Brain pericyte (primary cell): ENCODE data around the gene GRAP.
"Not testable (repeated sequence)": the region's sequence is repeated elsewhere in the genome, so short reads cannot be mapped to it uniquely, and the experiment has no call there.

ENCODE experiments used
- DNase-seq: peaks from one replicate; pipeline ENCODE4 v3.0.0-alpha.2; 2012; ENCODE audit warnings: low read depth, low spot score

Gene GRAP

DNA sequence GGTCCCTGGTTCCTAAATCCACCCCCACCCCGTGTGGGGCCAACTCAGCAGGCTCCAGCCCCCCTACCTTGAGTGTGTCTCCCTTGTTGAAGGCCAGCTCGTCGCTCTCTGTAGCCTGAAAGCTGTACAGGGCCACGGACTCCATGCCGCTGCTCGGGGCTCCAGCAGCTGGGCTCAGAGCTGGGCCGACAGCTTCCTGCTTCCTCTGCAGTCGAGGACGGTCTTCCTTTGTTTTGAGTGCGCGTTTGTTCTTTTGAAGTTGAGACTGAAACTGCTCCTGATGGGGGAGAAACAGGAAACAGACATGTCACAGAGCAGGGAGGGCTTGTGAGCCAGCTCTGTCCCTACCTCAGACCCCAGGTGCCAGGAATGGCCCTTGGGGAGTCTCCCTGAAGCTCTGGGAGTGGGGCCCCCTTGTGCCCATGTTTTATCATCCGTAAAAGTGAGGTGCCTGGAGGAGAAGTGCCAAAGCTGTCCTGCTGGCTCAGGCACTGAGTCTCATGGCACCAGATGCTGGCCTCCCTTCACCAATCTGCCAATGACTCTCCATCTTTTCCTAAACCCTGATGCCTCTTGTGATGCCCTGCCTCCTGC, at the start of gene GRAP:
Gene GRAP, minus strand, starts transcription at position 176 of the 594 bp plus-strand sequence. Its CDS starts 31 bp downstream, at position 145.
- not testable (repeated sequence) for DNase-seq

DNA sequence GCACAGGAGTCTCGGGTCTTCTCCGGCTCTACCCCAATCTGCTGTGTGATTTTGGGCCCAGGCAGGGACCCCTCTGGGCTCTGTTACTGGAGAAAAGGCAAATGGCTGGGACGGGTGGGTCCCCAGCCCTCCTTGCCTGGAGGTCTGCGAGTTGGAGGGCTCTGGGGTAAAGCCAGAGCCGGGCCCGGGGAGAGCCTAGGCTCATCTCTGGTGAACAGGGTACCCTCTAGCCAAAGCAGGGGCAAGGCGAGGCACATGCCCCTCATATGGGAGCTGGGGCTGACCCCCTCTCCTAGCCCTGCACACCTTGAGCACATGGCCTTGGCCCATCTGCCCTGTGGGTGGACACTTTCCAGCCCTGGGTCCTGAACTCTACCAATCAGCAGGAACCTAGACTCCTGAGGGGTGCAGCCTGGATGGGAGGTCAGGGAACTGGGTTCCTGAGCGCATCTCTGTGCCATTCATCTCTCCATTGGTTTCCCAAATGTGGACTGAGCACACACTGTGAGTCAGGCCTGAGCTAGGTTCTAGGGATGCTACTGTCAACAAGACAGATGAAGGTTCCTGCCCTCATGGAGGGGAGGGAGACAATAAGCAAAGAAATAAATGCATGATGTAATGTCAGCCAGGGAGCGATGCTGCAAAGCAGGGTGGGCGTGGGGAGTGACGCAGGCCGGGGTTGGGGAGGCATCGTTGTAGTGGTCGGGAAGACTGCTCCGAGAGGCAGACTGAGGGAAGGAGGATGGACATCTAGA, 47.1 kb upstream of the GRAP start:
- not testable (repeated sequence) for DNase-seq

- DNase-seq, result peak; percentile 48
Measured at GRCh38 chr17:19092737-19093683, 46.3 kb upstream of the GRAP start.

GRCh38 chr17:19090058-19090772, 43.5 kb upstream of the GRAP start:
- DNase-seq, result not testable (repeated sequence)

DNA sequence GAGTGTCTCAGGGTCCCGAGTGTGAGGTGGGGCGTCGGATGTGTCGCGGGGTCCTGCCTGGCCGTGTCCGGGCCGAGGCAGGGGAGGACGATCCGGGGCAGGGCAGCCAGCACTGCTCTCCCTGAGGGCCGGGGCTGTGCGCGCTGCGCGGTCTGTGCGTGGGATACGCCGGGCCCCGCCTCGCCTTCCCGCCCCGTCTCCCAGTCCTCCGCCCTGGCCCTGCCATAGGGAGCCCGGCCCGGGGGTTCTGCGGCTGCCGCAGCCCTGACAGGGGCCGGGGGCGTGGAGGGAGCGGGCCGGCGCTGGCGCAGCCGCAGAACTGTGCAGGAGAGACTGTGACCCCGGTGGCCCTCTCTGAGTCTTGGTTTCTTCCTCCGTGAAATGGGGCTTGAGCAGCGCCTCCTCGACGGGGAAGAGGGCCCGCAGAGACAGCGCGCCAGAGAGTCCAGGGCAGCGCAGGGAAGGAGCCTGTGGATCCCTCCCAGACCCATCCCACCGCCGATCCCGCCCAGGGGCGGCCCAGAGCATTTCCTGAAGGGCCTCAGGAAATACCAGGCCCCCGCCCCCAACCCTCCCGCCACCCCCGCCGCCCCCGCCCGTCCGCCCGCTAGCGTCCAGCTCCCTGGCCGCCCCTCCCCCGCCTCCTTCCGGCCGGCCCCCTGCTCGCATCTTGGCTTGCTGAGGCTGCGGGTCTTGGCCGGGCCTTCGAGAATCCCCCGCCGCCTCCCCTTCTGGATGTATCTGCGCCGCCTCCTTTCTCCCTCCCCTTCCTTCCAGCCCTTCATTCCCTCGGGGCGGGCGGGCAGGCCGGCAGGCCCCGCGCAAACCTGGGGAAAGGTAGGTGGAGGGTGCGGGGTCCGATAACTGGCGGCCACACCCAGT, 42.3 kb upstream of the GRAP start:
- DNase-seq, result not testable (repeated sequence)

DNA sequence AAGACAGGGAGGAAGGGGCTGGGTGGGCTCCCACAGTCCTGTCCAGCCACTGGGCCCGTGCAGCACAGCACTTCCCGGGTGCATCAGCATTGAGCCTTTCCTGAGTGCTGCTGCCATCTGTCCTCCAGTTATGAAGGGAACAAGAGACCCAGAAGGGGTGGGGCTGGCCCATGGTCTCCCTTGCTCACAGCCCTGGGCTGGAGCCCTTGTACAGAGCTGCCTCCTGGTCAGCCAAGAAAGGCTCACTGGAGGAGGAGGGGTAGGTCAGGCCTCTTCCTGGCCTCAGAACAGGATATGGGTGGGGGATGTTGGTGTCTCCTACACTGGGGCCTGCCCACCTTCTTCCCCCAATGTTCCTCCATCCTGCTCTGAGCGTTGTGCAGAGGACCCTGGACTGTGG, 30.6 kb upstream of the GRAP start:
- DNase-seq, result not testable (repeated sequence)

DNA sequence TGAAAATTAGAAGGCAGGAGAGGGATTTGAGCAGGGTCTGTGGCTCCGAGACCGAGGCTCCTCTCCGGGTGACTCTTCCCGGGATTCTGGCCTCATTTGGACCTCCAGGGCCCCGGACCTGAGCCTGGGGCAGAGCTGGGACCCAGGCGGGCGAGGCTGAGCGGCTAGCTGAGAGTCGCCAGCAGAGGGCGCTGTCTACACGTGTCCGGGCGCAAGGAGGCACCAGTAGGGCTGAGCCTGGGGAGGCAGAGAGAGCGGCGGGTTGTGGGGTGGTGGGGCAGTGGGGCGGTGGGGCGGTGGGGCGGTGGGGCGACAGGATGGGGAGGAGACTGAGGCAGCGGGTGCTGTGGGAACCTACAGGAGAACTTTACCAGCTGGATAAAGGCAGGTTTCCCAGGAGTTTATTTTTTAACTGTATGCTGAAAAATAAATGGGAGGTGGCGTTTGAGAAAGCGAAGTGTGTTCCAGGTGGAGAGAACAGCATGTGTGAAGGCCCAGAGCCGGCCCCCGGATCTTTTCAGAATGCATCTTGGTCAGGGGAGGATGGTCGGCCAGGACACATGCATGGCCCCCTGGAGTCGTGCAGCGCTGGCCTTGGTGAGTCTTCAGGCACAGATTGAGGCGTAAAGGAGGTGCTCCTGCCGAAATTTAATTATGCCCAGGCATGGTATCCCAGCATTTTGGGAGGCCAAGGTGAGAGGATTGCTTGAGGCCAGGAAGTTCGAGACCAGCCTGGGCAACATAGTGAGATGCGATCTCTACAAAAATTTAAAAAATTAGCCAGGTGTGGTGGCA, 29.8 kb upstream of the GRAP start:
- DNase-seq, result not testable (repeated sequence)

DNA sequence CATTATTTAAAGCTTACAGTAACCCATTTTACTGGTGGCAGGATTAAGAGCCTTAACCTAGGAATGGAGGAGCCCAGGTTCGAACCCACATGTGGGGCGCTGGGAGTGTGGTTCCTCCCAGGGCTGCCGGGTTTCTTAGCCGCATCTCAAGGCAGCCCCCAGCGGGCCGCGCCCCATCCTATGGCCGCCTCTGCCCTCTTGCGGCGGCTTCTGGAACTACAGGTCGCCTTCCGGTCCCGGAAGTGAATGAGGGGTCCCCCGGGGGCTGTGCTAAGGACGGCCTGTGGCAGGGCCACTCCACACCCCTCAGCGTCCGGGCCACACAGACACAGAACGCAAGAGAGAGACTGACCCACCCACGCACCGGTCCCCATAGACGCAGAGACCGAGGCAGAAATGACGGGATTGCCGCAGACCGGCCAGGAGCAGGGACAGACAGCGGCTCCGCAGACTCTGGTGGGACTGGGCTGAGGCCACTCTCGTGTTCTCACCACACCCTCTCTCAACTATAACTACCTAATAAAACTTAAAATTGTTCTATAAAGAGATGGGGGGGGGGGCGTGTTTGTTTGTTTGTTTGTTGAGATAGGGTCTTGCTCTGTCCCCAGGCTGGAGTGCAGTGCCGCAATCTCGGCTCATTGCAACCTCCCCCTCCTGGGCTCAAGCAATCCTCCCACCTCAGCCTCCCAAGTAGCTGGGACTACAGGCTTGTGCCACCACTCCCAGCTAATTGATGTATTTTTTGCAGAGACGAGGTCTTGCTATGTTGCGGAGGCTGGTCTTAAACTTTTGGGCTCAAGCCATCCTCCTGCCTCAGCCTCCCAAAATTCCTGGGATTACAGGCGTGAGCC, 23.8 kb upstream of the GRAP start:
- not testable (repeated sequence) for DNase-seq

DNA sequence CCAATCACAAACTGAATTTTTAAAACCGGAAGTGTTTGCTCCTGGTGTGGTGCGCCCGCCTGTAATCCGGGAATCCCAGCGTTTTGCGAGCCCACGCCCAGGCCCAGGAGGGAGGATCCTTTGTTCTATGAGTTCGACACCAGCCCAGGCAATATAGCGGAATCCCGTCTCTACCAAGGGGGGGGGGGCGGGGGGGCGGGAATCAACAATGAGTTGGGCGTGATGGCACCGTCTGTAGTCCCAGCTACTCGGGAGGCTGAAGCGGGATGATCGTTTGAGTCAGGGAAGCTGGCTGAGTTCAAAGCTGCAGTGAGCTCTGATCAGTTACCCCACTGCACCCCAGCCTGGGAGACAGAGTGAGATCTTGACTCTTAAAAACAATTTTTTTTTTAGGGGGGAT, 17.6 kb upstream of the GRAP start:
- DNase-seq, result not testable (repeated sequence)

GRCh38 chr17:19063326-19063956, 16.7 kb upstream of the GRAP start:
- DNase-seq, result not testable (repeated sequence)

DNA sequence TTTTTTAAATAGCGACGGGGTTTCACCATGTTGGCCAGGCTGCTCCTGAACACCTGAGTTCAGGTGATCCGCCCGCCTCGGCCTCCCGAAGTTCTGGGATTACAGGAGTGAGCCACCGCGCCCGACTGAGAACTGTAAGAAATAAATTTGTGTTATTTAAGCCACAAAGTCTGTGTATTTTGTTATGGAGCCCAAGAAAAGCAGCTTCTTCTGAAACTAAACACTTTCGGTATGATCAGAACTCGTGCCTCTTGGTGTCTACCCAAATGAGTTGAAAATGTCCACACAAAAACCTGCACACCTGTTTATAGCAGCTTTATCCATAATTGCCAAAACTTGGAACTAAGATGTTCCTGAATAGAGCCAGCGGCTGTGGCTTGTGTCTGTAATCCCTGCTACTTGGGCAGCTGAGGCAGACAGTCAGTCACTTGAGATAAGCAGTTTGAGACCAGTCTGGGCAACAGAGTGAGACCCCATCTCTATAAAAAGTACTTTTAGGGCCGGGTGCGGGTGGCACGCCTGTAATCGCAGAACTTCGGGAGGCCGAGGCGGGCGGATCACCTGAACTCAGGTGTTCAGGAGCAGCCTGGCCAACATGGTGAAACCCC, 16.1 kb upstream of the GRAP start:
- not testable (repeated sequence) for DNase-seq

GRCh38 chr17:19062009-19062717, 15.4 kb upstream of the GRAP start:
- DNase-seq, result not testable (repeated sequence)

DNA sequence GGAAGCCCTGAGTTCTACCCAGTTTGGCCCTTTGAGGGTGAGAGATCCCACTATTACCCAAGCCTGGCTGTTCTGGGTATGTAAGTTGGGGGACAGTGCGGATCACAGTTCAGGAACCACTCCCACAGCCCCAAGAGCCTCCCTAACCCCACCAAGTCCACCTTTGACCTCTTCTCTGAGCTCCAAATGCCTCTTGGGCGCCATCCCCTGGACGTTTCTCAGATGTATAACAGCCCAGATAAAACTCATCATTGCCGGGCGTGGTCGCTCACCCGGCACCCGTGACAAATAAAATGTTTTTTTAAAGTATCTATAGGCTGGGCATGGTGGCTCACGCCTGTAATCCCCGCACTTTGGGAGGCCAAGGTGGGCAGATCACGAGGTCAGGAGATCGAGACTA, 8.7 kb upstream of the GRAP start:
- DNase-seq, result not testable (repeated sequence)

GRCh38 chr17:19048826-19049225, 2.1 kb upstream of the GRAP start:
- not testable (repeated sequence) for DNase-seq

DNA sequence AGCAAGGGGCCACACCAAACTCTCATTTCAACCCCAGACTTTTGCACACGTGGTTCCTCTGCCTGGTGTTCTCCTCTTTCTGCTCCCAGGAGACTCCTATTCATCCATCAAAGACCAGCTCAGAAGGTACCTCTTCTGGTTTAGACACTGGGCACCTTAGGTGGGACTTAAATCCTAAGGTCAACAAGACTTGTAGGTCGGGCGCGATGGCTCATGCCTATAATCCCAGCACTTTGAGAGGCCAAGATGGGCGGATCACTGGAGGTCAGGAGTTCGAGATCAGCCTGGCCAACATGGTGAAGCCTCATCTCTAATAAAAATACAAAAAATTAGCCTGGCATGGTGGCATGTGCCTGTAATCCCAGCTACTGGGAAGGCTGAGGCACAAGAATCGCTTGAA, 753 bp upstream of the GRAP start:
- DNase-seq, result not testable (repeated sequence)

DNA sequence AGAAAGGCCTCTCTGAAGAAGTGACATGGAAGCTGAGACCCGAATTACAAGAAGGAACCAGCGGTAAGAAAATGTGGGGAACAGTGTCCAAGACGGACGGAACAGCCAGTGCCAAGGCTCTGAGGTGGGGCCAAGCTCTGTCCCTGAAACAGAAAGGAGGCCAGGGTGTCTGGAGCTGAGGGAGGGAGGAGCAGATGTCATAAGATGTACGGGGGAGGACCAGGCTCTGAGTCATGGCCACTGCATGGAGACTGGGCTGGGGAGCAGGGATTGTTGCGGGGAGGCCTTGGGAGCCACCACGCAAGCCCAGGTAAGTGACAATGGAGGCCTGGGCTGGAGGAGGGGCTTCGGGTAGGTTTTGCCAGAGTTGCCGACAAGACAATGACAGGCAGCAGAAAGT, 2.1 kb downstream of the GRAP start:
- not testable (repeated sequence) for DNase-seq

DNA sequence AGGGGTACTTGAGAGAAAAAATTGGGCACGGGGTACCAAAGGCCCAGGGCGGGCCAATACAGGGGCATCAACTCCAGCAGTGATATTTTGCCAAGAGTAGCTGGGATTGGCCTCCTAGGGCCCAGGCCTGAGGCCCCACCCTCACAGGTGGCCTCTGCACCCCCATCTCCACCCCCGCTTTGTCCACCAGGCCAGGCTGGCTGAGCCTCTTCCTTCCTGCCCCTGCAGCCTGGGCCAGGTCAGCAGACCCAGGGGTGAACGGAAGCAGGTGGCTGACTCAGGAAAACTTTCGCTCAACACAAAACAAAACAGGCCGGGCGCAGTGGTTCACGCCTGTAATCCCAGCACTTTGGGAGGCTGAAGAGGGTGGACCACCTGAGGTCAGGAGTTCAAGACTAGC, 3.7 kb downstream of the GRAP start:
- DNase-seq, result not testable (repeated sequence)
